Fibroblast of skin of right biceps (primary cell): ENCODE results near the gene ZNF783.
A peak's percentile ranks its signal among the peaks of the same experiment; 100 is the strongest.
"Not testable (repeated sequence)": the region's sequence is repeated elsewhere in the genome, so short reads cannot be mapped to it uniquely, and the experiment has no call there.

Experiments
- DNase-seq: peaks from one replicate; pipeline ENCODE4 v3.0.0-alpha.2; 2013

Gene ZNF783

GRCh38 chr7:149306854-149307253 lies 44.9 kb downstream of the ZNF783 start:
- DNase-seq, result no peak

GRCh38 chr7:149307775-149308501 lies 45.9 kb downstream of the ZNF783 start:
- no peak for DNase-seq

GRCh38 chr7:149310113-149310836 lies 48.3 kb downstream of the ZNF783 start:
- DNase-seq, result peak; percentile 78

- no peak for DNase-seq
Measured at GRCh38 chr7:149310990-149311573, 49.1 kb downstream of the ZNF783 start.

GRCh38 chr7:149313981-149314380 lies 52.0 kb downstream of the ZNF783 start:
- no peak for DNase-seq

- no peak for DNase-seq
Measured at GRCh38 chr7:149316606-149317005, 54.6 kb downstream of the ZNF783 start.

GRCh38 chr7:149317496-149317895 lies 55.5 kb downstream of the ZNF783 start:
- no peak for DNase-seq

- no peak for DNase-seq
Measured at GRCh38 chr7:149317986-149318672, 56.1 kb downstream of the ZNF783 start.

GRCh38 chr7:149319376-149319775 lies 57.4 kb downstream of the ZNF783 start:
- no peak for DNase-seq

- no peak for DNase-seq
Measured at GRCh38 chr7:149320313-149321124, 58.5 kb downstream of the ZNF783 start.

- DNase-seq, result not testable (repeated sequence)
Measured at GRCh38 chr7:149321125-149321905, 59.3 kb downstream of the ZNF783 start.

- DNase-seq, result no peak
Measured at GRCh38 chr7:149321978-149322541, 60.1 kb downstream of the ZNF783 start.

GRCh38 chr7:149322737-149323136 lies 60.7 kb downstream of the ZNF783 start:
- no peak for DNase-seq

GRCh38 chr7:149325248-149325647 lies 63.3 kb downstream of the ZNF783 start:
- no peak for DNase-seq

GRCh38 chr7:149329265-149329664 lies 67.3 kb downstream of the ZNF783 start:
- DNase-seq, result no peak

- DNase-seq, result no peak
Measured at GRCh38 chr7:149329766-149330334, 67.9 kb downstream of the ZNF783 start.

- DNase-seq, result no peak
Measured at GRCh38 chr7:149330914-149331567, 69.0 kb downstream of the ZNF783 start.

GRCh38 chr7:149332602-149333320 lies 70.8 kb downstream of the ZNF783 start:
- not testable (repeated sequence) for DNase-seq

- no peak for DNase-seq
Measured at GRCh38 chr7:149333321-149333717, 71.3 kb downstream of the ZNF783 start.

GRCh38 chr7:149334219-149334618 lies 72.2 kb downstream of the ZNF783 start:
- DNase-seq, result no peak
